A172 (cell line): Measurements from ENCODE around the gene FAM221A. TPM values are rescaled to one million over a fixed set of nuclear protein-coding genes. Genes with fewer than 3 reads are reported as not detected.
"Not testable (repeated sequence)": the region's sequence is repeated elsewhere in the genome, so short reads cannot be mapped to it uniquely, and the experiment has no call there.

Source experiments
- DNase-seq: peaks from one replicate; pipeline ENCODE4 v3.0.0-alpha.2; 2015; ENCODE audit warnings: low spot score
- total RNA-seq: library from RNA; depleted of rRNA; stranded (reverse); fragments of >200 nt; shearing (Covaris generic); gene quantifications from 2 replicates; pipeline ENCODE4 v1.2.3, GENCODE V29; 2014; rRNA removed

The FAM221A gene
- 14.2 and 16.6 TPM in 2 replicates for total RNA-seq

GRCh38 chr7:23679898-23680413 is at the start of gene FAM221A:
TSS of gene FAM221A (plus strand) at chr7:23680199. CDS start at chr7:23680219, 20 bp downstream.
- peak; percentile 68 for DNase-seq

GRCh38 chr7:23633417-23633816 is 46.6 kb upstream of the FAM221A start:
- DNase-seq, result no peak

- no peak for DNase-seq
Observed at GRCh38 chr7:23645822-23646221, 34.2 kb upstream of the FAM221A start.

GRCh38 chr7:23653942-23654341 is 26.1 kb upstream of the FAM221A start:
- DNase-seq, result no peak

GRCh38 chr7:23654508-23654907 is 25.5 kb upstream of the FAM221A start:
- peak; percentile 40 for DNase-seq

GRCh38 chr7:23655433-23655832 is 24.6 kb upstream of the FAM221A start:
- no peak for DNase-seq

- DNase-seq, result no peak
Observed at GRCh38 chr7:23658831-23659427, 21.1 kb upstream of the FAM221A start.

- no peak for DNase-seq
Observed at GRCh38 chr7:23661385-23661784, 18.6 kb upstream of the FAM221A start.

GRCh38 chr7:23662124-23662983 is 17.6 kb upstream of the FAM221A start:
- peak; percentile 31 for DNase-seq

GRCh38 chr7:23662984-23663313 is 17.1 kb upstream of the FAM221A start:
- DNase-seq, result no peak

- DNase-seq, result no peak
Observed at GRCh38 chr7:23664122-23664521, 15.9 kb upstream of the FAM221A start.

GRCh38 chr7:23672033-23672432 is 8.0 kb upstream of the FAM221A start:
- no peak for DNase-seq

- peak; percentile 60 for DNase-seq
Observed at GRCh38 chr7:23680414-23681405, 711 bp downstream of the FAM221A start.

GRCh38 chr7:23684041-23684440 is 4.0 kb downstream of the FAM221A start:
- not testable (repeated sequence) for DNase-seq

GRCh38 chr7:23685731-23686130 is 5.7 kb downstream of the FAM221A start:
- no peak for DNase-seq

GRCh38 chr7:23687011-23687410 is 7.0 kb downstream of the FAM221A start:
- DNase-seq, result no peak

GRCh38 chr7:23689165-23689564 is 9.2 kb downstream of the FAM221A start:
- no peak for DNase-seq

GRCh38 chr7:23691320-23691719 is 11.3 kb downstream of the FAM221A start:
- DNase-seq, result no peak

GRCh38 chr7:23693224-23693623 is 13.2 kb downstream of the FAM221A start:
- no peak for DNase-seq

GRCh38 chr7:23696916-23697441 is 17.0 kb downstream of the FAM221A start:
- DNase-seq, result peak; percentile 75

GRCh38 chr7:23698822-23699221 is 18.8 kb downstream of the FAM221A start:
- DNase-seq, result no peak

- no peak for DNase-seq
Observed at GRCh38 chr7:23700046-23700445, 20.0 kb downstream of the FAM221A start.
